ENCODE results near the gene MAP4K1.

The MAP4K1 gene

GRCh38 chr19:38551450-38551813 lies 66.3 kb downstream of the MAP4K1 start:
- TF ChIP-seq CTCF (IDR thresholded peaks at IDR 0.05; ENCODE audit: low read depth, low read length) (no peak), EZH2phosphoT487 (IDR thresholded peaks at IDR 0.05; ENCODE audit: low read depth) (no peak)
- H3K9ac ChIP-seq (ENCODE audit: low read length), result no peak overlapping the region
- H3K4me3 ChIP-seq (ENCODE audit: low read length), result no peak overlapping the region
- H4K20me1 ChIP-seq (ENCODE audit: insufficient read depth, low read length), result no peaks in the 10 kb centered on the region
- no peak overlapping the region for H3K27ac ChIP-seq (ENCODE audit: low read length)
- no peak overlapping the region for H2AFZ ChIP-seq (ENCODE audit: low read depth, low read length)
- no peaks in the 10 kb centered on the region for H3K9me3 ChIP-seq (ENCODE audit: insufficient read depth, low read length)
- no peak overlapping the region for H3K4me2 ChIP-seq (ENCODE audit: low read length)
- H3K4me1 ChIP-seq (ENCODE audit: low read length), result peaks cover 38% of the 10 kb centered on the region
- no peaks in the 10 kb centered on the region for H3K79me2 ChIP-seq (ENCODE audit: low read length)
- no peaks in the 10 kb centered on the region for H3K36me3 ChIP-seq (replicated peaks; ENCODE audit: low read depth, low read length)
- peaks cover 28% of the 10 kb centered on the region for H3K27me3 ChIP-seq (ENCODE audit: low read depth, low read length)

- Histone ChIP-seq H3K27me3 (ENCODE audit: low read depth, low read length) (peaks cover 28% of the 10 kb centered on the region), H3K4me3 (ENCODE audit: low read length) (no peak overlapping the region), H3K79me2 (ENCODE audit: low read length) (no peaks in the 10 kb centered on the region), H4K20me1 (ENCODE audit: insufficient read depth, low read length) (no peaks in the 10 kb centered on the region), H3K9ac (ENCODE audit: low read length) (no peak overlapping the region), H3K4me2 (ENCODE audit: low read length) (no peak overlapping the region), H2AFZ (ENCODE audit: low read depth, low read length) (no peak overlapping the region), H3K4me1 (ENCODE audit: low read length) (peaks cover 34% of the 10 kb centered on the region), H3K9me3 (ENCODE audit: insufficient read depth, low read length) (no peaks in the 10 kb centered on the region), H3K36me3 (replicated peaks; ENCODE audit: low read depth, low read length) (no peaks in the 10 kb centered on the region), H3K27ac (ENCODE audit: low read length) (no peak overlapping the region)
- TF ChIP-seq CTCF (IDR thresholded peaks at IDR 0.05; ENCODE audit: low read depth, low read length) (no peak), EZH2phosphoT487 (IDR thresholded peaks at IDR 0.05; ENCODE audit: low read depth) (no peak)
Observed at GRCh38 chr19:38550376-38550775, 67.4 kb downstream of the MAP4K1 start.

- TF ChIP-seq EZH2phosphoT487 (IDR thresholded peaks at IDR 0.05; ENCODE audit: low read depth), result no peak
- TF ChIP-seq CTCF (IDR thresholded peaks at IDR 0.05; ENCODE audit: low read depth, low read length), result no peak
- no peak overlapping the region for H3K4me2 ChIP-seq (ENCODE audit: low read length)
- H2AFZ ChIP-seq (ENCODE audit: low read depth, low read length), result no peak overlapping the region
- no peak overlapping the region for H3K27ac ChIP-seq (ENCODE audit: low read length)
- H3K4me1 ChIP-seq (ENCODE audit: low read length), result peaks cover 32% of the 10 kb centered on the region
- no peaks in the 10 kb centered on the region for H3K9me3 ChIP-seq (ENCODE audit: insufficient read depth, low read length)
- no peaks in the 10 kb centered on the region for H3K79me2 ChIP-seq (ENCODE audit: low read length)
- H3K27me3 ChIP-seq (ENCODE audit: low read depth, low read length), result peaks cover 28% of the 10 kb centered on the region
- H3K4me3 ChIP-seq (ENCODE audit: low read length), result no peak overlapping the region
- no peak overlapping the region for H3K9ac ChIP-seq (ENCODE audit: low read length)
- no peaks in the 10 kb centered on the region for H3K36me3 ChIP-seq (replicated peaks; ENCODE audit: low read depth, low read length)
- H4K20me1 ChIP-seq (ENCODE audit: insufficient read depth, low read length), result no peaks in the 10 kb centered on the region
Observed at GRCh38 chr19:38549942-38550341, 67.8 kb downstream of the MAP4K1 start.

GRCh38 chr19:38549061-38549460 lies 68.7 kb downstream of the MAP4K1 start:
- Histone ChIP-seq H3K27me3 (ENCODE audit: low read depth, low read length) (peaks cover 28% of the 10 kb centered on the region), H3K9ac (ENCODE audit: low read length) (no peak overlapping the region), H3K4me1 (ENCODE audit: low read length) (peaks cover 32% of the 10 kb centered on the region), H2AFZ (ENCODE audit: low read depth, low read length) (no peak overlapping the region), H3K4me2 (ENCODE audit: low read length) (no peak overlapping the region), H3K79me2 (ENCODE audit: low read length) (no peaks in the 10 kb centered on the region), H3K27ac (ENCODE audit: low read length) (no peak overlapping the region), H3K4me3 (ENCODE audit: low read length) (no peak overlapping the region), H3K36me3 (replicated peaks; ENCODE audit: low read depth, low read length) (no peaks in the 10 kb centered on the region), H3K9me3 (ENCODE audit: insufficient read depth, low read length) (no peaks in the 10 kb centered on the region), H4K20me1 (ENCODE audit: insufficient read depth, low read length) (no peaks in the 10 kb centered on the region)
- TF ChIP-seq EZH2phosphoT487 (IDR thresholded peaks at IDR 0.05; ENCODE audit: low read depth) (no peak), CTCF (IDR thresholded peaks at IDR 0.05; ENCODE audit: low read depth, low read length) (no peak)

Measured in OCI-LY3 (cell line).